Stimulated activated CD4-positive, alpha-beta T cell treated with anti-CD3 and anti-CD28 coated beads, Interleukin-4, amount 100 ng/mL, for 48 hours (primary cell): Measurements from ENCODE around the gene TSPOAP1.

ENCODE experiments used
- DNase-seq, 2 donors: peaks; one replicate each; pipeline ENCODE4 v3.0.0-alpha.2; 2020; ENCODE audit warnings: low read depth in 2 of 2

Gene TSPOAP1

GRCh38 chr17:58316260-58316960, 12.2 kb downstream of the TSPOAP1 start:
- DNase-seq = no peak

DNA sequence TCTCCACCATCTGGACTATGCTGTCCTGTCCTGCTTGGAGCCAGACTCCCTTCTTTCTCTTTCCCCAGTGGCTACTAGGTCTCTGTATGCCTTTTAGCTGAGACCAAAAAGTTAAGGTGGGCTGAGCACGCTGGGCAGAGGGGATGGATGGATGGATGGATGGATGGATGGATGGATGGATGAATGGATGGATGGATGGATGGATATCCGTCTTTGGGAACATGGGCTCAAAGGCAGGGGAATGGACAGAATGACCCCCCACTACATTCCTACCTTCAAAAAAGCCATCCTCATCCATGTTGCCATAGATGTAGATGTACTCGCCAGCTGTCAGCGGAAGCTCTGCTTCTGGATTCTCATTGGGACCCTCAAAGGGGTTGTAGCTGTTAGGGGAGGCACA, 12.8 kb downstream of the TSPOAP1 start:
- no peak for DNase-seq

GRCh38 chr17:58315281-58315711, 13.3 kb downstream of the TSPOAP1 start:
- DNase-seq = no peak

GRCh38 chr17:58314706-58315015, 13.9 kb downstream of the TSPOAP1 start:
- no peak for DNase-seq

DNA sequence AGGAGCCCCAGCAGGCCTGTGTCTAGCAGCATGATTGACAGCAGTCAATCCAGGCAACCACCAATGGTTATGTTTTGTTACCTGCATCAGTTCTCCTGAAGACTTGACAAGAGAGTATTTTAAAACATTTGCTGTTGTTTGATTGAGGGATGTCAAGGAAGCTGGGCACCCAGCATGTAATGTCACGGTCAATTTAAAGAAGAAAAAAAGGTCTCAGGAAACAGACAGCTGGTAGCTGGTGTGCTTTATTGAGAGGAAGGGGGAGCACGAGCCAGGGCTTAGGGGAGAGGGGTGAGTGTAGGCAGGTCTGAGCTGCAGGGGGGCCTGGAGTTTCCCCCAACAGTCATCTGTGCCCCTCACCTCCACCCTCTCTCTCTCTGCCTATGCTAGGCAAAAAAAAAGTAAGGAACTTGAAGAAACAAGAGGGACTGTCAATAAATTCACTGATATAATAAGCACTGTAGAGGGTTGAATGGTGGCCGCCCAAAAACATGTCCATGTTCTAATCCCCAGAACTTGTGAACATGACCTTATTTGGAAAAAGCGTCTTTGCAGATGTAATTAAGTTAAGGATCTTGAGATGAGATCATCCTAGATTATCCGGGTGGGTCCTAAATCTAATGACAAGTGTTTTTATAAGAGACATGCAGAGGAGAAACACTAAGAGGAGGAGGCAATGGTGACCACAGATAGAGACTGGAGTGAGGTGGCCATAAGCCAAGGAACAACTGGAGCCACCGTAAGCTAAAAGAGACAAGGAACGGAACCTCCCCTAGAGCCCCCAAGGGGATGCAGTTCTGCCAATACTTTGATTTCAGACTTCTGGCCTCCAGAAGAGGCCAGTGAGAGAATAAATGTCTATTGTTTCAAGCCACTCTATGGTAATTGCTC, 14.5 kb downstream of the TSPOAP1 start:
- no peak for DNase-seq

DNA sequence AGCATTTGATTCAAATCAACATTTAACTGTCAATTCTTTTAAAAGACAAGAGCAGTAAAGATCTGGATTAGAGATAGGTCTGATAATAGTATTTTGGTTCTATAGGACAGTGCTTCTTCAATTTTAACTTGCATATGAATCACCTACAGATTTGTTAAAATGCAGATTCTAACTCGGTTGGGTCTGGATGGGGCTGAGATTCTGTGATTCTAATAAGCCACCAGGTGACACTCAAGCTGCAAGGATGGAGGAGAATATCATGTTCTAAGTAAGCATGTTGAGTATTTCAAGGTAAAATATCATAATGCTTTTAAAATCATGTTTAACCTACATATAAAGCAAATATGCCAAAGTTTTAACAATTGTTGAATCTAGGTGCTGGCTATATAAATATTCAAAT, 15.8 kb downstream of the TSPOAP1 start:
- DNase-seq = no peak

- DNase-seq = no peak
Measured at GRCh38 chr17:58312021-58312630, 16.5 kb downstream of the TSPOAP1 start.

GRCh38 chr17:58311429-58311894, 17.1 kb downstream of the TSPOAP1 start:
- no peak for DNase-seq

DNA sequence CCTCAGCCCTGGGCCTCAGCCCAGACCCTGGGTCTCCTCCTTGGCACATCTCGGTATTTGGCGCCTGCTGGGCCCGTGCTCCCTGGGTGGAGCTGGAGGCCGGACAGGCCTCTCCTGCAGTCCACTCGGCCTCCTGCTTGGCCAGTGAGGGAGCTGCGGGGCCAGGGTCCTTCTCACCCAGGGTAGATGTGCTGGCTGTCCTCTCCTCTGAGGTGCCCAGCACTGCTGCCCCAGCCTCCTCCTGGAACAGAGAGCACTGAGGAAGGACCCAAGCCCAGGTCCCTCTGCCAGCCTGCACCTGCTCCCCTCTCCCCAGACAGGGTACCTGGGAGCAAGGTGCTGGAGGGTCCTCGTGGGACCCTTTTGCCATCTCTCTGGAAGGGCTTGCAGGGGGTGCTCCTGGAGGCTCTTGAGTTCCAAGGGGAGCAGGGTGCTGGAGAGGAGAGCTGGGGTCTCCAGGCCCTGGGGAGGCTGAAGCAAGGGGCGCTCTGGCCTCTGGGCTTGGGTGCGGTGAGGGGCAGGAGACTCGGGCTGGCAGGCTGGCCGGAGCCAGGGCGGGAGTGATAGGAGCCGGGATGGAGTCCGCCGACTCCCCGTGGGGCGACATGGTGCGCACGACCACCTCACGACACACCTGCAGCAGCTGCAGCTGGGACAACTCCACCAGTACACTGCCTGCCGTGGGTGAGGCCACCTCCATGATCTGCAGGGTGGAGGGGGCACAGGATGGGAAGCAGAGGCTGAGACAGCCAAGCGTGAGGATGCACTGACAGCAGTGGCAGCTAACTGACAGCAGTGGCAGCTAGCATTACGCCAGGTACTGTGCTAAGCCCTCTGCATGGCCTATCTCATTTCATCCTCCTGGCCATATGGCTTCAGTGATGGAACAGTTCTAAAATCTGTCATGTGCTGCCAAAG, 17.8 kb downstream of the TSPOAP1 start:
- no peak for DNase-seq

DNA sequence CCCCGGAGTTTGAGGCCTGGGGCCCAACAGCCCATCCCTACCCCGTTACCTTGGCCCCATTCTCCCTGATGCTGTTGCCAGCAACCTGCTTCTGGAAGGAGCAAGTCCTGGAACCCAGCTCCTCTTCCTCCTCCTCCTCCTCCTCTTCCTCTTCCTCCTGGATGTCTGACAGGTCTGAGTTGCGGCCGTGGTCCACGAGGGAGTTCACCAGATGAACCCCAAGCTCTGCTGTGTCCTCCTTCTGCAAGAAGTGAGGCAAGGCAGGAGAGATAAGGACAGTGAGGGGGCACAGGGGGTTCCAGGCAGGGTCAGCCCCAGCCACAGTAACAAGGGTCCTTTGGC, 18.7 kb downstream of the TSPOAP1 start:
- DNase-seq = no peak

DNA sequence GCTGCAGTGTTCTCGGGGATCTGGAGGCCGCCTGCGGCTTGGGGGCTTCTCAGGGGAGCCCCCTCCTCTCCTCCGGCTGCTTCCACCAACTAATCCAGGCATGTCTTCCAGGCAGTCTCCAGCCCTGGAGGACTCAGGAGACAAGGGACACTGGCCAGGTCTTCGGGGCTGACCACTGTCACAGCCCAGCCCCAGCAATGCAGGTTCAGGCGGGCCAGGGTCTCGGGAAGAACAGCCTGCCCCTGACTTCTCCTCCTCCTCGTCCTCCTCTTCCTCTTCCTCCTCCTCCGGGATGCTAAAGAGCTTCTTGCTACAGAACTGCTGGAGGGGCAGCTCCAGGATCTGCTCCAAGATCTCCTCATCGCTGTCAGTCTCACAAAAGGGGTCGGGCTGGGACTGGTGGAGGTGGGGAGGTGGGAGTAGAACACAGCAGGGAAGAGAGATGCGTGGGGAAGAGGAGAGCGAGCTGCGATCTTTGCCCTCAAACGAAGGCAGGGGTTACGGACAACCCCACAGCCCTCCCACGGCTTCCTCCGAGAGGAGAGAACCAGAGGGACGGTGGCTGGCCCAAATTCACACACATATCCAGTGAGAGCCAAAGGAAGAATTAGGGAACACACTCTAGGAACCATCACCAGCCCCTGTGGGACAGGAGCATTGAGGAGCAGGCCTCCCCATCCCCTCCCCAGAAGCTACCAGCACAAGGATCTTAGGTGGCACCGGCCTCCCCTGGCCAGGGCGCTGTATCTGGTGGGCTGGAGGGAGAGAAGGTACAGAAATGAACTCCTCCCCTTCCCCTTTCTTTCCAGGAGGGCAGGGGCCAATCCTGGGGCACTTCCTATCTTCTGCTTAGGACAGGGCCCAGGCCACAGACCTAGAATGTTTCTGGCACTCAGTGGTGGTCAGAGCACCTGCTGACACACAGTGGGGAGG, 19.3 kb downstream of the TSPOAP1 start:
- no peak for DNase-seq

DNA sequence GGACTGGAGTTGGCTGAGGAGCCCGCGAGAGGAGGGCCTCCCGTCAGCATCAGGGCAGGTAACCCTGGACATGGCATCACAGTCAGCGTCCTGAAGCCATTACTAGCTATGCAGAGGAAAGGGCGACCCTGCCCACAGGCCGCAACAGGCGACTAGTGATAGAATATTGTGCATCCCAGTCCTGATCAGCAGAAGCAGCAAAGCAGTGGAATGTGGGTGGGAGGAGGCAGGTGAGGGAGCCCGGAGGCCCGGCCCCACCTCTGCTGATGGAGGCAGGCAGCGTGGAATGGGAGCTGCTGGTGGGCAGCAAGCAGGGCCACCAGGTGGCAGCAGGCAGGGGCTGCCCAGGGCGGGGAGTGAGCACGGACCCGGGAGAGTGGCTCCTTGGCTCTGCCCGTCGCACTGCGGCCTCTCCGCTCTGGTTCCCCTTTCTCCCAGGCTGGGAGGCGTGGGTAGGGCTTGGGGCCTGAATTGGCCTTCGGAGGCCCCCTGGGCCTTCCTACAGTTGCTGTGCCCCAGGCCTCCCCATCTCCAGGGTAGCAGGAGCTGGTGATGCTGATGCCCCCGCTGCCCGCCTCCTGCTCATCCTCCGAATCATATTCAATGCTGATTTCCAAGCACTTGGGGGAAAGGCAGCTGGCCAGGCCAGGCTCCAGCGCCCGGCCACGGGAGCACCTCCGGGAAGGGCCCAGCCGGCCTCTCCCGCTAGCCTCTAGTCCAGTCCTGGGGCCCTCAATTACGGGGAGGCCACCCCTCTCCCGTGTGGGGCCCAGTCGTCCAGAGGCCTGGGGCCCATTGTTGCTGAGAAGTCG, 20.2 kb downstream of the TSPOAP1 start:
- DNase-seq = no peak

DNA sequence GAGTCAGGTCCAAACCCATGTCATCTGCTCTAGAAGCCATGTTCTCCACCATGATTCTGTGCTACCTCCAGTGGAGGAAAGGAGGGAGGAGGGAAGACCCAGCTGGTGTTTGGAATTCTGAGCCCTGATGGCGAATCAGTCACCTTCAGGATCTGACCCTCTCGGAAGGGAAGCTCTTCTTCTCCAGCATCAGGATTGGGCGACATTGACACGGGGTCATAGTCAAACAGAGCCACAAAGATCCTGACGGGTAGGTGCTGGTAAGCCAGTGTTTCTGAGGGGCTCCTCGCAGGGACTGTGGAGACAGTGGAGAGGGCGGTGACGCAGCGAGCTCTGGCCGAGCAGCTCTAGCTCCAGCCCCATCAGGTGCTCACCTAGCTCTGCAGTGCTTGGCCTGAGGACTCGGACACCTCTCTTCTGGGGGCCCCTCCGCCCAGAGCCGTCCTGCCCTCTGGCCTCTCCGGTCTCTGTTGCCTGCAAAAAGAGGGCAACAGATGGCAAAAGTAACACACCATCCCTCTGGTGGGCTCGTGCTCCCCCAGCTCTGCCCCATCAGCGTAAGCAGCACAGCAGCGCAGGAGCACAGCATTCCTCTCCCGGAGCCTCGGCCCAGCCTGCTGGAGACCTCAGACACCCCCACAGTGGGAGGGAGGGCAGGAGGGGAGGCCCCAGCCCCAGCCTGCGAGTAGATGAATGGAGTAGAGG, 21.0 kb downstream of the TSPOAP1 start:
- no peak for DNase-seq

DNA sequence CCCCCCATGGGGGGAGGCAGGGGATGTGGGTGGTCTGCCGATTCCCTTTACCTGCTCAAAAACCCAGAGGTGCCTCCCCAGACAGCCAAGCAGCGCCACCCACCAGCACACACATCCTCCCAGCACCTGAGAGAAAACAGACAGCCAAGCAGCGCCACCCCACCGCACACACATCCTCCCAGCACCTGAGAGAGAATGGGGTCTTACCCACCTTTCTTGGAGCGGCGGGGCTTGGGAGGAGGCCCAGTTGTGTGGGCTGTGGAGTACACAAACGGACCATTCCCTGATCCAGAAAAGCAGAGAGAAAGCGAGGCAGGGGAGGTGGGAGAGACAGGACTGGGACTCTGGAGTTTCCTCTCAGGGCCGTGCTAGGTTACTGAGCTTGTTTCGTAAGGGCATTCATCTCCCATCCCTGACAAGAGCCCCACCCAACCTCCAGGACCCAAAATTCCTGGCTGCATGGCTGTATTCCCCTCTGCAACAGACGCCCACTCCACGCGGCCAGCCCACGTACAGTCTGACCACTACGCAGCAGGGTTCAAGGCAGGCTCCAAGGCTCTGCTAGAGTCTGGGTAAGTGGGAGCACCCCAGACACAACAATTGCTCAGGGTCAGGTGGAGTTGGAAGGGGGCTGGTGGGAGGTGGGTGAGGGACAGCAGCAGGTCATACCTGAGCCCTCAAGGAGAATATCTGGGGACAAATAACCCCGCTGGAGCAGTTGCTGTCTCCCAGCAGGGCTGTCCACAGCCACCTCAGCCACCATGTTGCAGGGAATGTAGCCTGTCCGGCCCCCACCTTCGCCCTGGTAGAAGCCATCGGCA, 22.3 kb downstream of the TSPOAP1 start:
- DNase-seq = no peak

DNA sequence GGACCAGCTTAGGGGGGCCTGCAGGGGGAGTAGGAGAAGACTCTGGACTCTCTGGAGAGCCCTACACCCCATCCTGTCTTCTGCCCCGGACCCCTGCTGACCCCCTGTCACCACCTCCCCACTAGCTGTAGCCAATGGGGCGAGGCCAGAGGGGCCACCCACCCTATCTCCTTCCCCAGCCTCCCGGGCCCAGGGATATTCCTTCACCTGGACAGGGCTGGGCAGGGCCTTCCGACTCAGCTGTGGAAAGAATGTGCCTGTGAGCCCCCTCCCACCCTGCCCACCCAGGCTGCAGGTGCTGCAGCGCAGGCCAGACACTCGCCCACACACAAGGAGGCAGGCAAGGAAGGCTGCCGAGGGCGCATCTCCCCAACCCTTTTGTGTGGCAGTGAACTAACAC, 23.0 kb downstream of the TSPOAP1 start:
- DNase-seq = no peak

GRCh38 chr17:58304750-58305486, 23.7 kb downstream of the TSPOAP1 start:
- DNase-seq = no peak

- peak; percentile 47 to 56 for DNase-seq
Measured at GRCh38 chr17:58303971-58304749, 24.4 kb downstream of the TSPOAP1 start.
